Measurements from ENCODE around the gene CACUL1. TPM values are rescaled to one million over a fixed set of nuclear protein-coding genes. Genes with fewer than 3 reads are reported as not detected.
A peak's percentile ranks its signal among the peaks of the same experiment; 100 is the strongest.

CACUL1 gene
- total and polyA plus RNA-seq, 2 of the 13 experiments (the other 11 are each of a cell fraction or from before 2014, with no cell fraction given): 14.2 to 31.0 TPM

DNA sequence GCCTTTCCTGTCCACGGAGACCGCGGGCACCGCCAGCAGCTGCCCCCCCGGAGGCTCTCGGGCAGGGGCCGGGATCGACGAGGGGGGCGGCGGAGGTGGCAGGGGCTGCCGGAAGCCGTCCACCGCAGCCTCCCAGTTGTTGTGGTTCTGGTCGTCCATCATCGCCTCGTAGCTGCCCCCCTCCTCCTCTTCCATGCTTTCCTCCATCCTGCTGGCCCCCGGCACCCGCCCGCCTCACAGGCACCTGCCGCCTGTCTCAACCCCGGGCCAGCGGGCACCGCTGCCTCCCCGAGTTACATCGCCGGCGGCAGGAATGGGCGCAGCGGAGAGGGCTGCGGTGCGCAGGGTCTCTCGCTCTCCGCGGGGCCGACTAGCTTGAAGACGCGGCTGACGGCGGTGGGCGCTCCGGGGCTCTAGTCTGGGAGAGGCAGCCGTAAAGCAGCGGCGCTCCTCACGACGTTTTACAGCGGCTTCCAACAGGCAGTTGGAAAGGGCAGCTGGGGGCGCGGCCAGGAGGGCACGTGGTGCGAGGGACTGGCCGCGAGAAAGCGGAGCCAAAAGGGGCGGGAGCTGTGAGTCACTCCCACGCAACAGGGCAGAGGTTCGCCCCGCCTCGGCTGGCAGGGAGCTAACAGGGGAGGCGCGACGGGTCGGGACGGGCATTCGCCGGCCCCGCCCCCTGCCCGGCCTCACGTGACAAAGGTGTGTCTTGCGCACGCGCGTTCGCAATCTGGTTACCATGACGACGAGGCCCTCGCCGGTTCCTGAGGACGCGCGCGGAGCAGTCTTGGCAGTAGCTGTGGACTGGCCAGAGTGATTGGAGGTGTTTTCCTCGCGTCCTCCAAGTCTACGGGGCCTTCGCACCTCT, at the start of gene CACUL1 (continued):
- TF ChIP-seq, protein P1, sequence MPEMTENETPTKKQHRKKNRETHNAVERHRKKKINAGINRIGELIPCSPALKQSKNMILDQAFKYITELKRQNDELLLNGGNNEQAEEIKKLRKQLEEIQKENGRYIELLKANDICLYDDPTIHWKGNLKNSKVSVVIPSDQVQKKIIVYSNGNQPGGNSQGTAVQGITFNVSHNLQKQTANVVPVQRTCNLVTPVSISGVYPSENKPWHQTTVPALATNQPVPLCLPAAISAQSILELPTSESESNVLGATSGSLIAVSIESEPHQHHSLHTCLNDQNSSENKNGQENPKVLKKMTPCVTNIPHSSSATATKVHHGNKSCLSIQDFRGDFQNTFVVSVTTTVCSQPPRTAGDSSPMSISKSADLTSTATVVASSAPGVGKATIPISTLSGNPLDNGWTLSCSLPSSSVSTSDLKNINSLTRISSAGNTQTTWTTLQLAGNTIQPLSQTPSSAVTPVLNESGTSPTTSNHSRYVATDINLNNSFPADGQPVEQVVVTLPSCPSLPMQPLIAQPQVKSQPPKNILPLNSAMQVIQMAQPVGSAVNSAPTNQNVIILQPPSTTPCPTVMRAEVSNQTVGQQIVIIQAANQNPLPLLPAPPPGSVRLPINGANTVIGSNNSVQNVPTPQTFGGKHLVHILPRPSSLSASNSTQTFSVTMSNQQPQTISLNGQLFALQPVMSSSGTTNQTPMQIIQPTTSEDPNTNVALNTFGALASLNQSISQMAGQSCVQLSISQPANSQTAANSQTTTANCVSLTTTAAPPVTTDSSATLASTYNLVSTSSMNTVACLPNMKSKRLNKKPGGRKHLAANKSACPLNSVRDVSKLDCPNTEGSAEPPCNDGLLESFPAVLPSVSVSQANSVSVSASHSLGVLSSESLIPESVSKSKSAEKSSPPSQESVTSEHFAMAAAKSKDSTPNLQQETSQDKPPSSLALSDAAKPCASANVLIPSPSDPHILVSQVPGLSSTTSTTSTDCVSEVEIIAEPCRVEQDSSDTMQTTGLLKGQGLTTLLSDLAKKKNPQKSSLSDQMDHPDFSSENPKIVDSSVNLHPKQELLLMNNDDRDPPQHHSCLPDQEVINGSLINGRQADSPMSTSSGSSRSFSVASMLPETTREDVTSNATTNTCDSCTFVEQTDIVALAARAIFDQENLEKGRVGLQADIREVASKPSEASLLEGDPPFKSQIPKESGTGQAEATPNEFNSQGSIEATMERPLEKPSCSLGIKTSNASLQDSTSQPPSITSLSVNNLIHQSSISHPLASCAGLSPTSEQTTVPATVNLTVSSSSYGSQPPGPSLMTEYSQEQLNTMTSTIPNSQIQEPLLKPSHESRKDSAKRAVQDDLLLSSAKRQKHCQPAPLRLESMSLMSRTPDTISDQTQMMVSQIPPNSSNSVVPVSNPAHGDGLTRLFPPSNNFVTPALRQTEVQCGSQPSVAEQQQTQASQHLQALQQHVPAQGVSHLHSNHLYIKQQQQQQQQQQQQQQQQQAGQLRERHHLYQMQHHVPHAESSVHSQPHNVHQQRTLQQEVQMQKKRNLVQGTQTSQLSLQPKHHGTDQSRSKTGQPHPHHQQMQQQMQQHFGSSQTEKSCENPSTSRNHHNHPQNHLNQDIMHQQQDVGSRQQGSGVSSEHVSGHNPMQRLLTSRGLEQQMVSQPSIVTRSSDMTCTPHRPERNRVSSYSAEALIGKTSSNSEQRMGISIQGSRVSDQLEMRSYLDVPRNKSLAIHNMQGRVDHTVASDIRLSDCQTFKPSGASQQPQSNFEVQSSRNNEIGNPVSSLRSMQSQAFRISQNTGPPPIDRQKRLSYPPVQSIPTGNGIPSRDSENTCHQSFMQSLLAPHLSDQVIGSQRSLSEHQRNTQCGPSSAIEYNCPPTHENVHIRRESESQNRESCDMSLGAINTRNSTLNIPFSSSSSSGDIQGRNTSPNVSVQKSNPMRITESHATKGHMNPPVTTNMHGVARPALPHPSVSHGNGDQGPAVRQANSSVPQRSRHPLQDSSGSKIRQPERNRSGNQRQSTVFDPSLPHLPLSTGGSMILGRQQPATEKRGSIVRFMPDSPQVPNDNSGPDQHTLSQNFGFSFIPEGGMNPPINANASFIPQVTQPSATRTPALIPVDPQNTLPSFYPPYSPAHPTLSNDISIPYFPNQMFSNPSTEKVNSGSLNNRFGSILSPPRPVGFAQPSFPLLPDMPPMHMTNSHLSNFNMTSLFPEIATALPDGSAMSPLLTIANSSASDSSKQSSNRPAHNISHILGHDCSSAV (CRISPR knock-in tag; IDR thresholded peaks at IDR 0.05; ENCODE audit: borderline replicate concordance): no peak
- TF ChIP-seq, protein P2, sequence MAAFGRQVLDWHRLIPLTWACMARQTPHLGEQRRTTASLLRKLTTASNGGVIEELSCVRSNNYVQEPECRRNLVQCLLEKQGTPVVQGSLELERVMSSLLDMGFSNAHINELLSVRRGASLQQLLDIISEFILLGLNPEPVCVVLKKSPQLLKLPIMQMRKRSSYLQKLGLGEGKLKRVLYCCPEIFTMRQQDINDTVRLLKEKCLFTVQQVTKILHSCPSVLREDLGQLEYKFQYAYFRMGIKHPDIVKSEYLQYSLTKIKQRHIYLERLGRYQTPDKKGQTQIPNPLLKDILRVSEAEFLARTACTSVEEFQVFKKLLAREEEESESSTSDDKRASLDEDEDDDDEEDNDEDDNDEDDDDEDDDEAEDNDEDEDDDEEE (CRISPR knock-in tag; IDR thresholded peaks at IDR 0.05): peak; percentile 24; the same call in 1 of the 2 replicates
- TF ChIP-seq ZNF280D (CRISPR knock-in tag; IDR thresholded peaks at IDR 0.05) (peak; percentile 83), ZBTB2 (CRISPR knock-in tag; IDR thresholded peaks at IDR 0.05; ENCODE audit: low read depth) (no peak), NAIF1 (CRISPR knock-in tag; IDR thresholded peaks at IDR 0.05; ENCODE audit: borderline replicate concordance) (no peak), ZEB1 (IDR thresholded peaks at IDR 0.05; ENCODE audit: insufficient replicate concordance, low read depth) (no peak), RFXANK (CRISPR knock-in tag; IDR thresholded peaks at IDR 0.05) (no peak; the same call in 1 of the 2 replicates), HMGA1 (CRISPR knock-in tag; conservative IDR thresholded peaks at IDR 0.05) (no peak), ZNF3 (CRISPR knock-in tag; IDR thresholded peaks at IDR 0.05) (no peak), SETDB1 (CRISPR knock-in tag; IDR thresholded peaks at IDR 0.05; ENCODE audit: borderline replicate concordance) (no peak), ATF7 (IDR thresholded peaks at IDR 0.05) (no peak), ATF7 (CRISPR knock-in tag; IDR thresholded peaks at IDR 0.05) (no peak; the same call in 1 of the 2 replicates), PHF20 (CRISPR knock-in tag; IDR thresholded peaks at IDR 0.05) (peak; percentile 66; the same call in 1 of the 2 replicates), ZNF589 (CRISPR knock-in tag; conservative IDR thresholded peaks at IDR 0.05) (no peak)

Measured in HepG2 (cell line).